Tongue (tissue), 2 donors: Measurements from ENCODE around the gene PHKA2. TPM values are rescaled to one million over a fixed set of nuclear protein-coding genes. Genes with fewer than 3 reads are reported as not detected.

Source experiments
- DNase-seq: peaks from one replicate; pipeline ENCODE4 v3.0.0-alpha.2; 2015
- total RNA-seq: library from RNA; depleted of rRNA; stranded (reverse); fragments of >200 nt; gene quantifications from one replicate; pipeline ENCODE4 v1.2.3, GENCODE V29; 2014

Gene PHKA2
- total RNA-seq, 1 donor from 2014 or later, result 23.8 TPM

GRCh38 chrX:18974993-18975392, 8.9 kb downstream of the PHKA2 start:
- DNase-seq, result no peak

GRCh38 chrX:18973527-18974192, 10.3 kb downstream of the PHKA2 start:
- DNase-seq, result peak; percentile 37

DNA sequence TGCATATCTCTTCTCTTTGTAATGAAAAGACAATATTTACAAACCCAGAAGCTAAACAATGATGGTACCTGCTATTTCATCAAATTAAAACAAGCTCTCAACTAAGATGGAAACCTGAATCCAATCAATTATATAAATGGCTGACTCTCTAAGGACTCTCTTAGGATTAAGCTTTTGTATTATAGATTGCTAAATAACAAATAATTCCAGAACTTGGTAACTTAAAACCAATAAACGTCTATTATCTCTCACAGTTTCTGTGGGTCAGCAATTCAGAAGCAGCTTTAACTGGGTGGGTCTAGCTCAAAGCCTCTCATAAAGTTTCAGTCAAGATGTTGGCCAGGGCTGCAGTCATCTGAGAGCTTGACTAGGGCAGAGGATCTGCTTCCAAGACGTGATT, 12.4 kb downstream of the PHKA2 start:
- no peak for DNase-seq

GRCh38 chrX:18970465-18970864, 13.4 kb downstream of the PHKA2 start:
- DNase-seq, result no peak

DNA sequence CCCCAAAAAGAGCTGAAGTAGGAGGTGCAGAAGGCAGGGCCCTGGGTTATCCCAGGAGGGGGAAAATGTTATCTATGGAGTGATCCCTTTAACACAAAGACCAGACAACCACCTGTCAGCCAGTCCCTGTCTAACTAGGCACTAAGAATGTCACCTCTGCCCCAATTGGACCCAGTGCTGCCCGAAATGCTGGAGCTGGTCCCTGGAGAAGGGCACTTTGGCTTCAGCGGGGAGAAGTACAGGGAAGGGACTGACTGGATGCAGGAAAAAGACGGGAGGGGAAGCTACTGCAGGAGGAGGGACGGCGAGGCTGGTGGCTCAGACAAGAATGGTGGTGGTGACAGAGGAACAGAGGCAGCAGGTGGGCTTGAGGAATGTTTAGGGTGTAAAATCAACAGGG, 17.3 kb downstream of the PHKA2 start:
- no peak for DNase-seq

DNA sequence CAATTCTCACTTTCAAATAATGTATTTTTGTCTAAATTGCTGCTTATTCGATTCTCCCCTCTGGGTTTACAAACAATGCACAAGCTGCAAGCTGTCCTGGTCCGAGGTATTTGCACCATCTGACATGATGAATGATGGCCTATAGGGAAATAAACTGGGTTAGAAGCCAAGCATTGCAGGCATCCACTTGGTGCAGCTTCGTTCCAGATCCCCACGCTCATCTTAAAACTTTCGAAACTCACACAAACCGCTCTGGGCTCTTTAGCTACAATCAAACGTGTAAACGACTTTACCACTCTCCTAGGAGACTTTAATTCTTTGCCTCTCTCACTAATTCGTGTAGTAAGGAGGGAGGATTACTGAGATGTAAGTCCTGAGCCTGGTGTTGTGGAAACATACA, 19.0 kb downstream of the PHKA2 start:
- no peak for DNase-seq

- DNase-seq, result no peak
Observed at GRCh38 chrX:18964026-18964425, 19.9 kb downstream of the PHKA2 start.

DNA sequence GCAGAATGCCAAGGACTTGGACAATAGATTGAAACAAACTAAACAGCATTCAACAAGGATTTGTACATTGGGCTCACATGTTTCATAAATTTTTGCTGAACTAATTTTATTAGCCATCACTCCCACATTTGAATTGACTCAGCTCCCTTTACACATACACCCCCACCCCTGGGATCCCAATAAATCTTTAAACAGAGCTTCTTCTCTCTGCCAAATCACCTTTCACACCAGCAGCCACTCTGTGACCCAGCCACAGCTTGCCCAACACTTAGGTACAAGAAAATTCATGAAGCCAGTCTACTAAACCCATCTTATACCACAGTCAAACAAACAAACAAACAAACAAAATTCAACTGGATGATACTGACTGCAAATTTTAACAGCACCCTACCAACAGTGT, 21.6 kb downstream of the PHKA2 start:
- DNase-seq, result no peak

DNA sequence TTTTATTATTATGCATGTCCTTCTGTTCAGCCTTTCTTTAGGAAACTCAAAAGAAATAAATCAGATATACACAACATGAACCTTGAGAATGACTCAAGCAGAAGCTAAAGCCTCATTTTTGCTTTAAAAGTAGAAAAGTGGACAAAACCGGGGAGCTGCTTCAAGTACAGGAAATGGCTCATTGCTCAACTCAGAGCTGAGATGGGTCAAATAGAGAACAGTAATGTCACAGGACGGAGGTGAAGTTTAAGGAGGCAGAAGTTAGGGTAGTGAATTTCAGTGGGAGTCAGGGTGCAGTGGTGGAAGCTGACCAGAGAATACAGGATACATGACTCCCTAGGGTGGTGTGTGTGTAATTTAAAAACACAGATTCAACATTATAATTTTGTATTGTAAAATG, 22.2 kb downstream of the PHKA2 start:
- DNase-seq, result no peak

DNA sequence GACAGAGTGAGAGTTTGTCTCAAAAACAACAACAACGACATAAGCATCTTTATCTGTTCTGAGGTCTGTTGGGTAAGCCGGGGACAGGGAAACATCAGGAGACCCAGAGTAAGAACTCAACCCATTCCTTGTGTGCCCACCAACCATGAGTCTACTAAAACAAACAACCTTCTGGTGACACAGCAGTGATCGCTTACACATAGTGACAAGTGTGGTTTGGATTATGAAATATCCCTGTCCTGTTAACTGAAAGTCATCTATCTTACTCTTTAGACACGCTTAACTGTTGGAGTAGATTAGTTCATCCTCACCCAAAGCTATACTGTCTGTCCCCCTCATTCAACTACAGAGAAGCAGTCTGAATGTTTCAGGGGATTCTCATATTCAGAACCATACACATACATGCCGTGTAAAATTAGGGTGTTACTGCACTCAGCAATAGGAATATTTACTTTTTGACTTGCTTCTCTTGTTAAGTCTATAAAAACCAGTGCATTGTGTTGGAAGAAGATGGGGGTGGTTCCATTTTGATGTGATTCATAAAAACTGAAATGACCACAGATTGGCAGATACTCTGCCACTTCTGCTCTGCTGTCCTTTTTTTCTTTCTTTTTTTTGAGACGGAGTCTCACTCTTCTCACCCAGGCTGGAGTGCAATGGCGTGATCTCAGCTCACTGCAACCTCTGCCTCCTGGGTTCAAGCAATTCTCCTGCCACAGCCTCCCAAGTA, 27.4 kb downstream of the PHKA2 start:
- no peak for DNase-seq

DNA sequence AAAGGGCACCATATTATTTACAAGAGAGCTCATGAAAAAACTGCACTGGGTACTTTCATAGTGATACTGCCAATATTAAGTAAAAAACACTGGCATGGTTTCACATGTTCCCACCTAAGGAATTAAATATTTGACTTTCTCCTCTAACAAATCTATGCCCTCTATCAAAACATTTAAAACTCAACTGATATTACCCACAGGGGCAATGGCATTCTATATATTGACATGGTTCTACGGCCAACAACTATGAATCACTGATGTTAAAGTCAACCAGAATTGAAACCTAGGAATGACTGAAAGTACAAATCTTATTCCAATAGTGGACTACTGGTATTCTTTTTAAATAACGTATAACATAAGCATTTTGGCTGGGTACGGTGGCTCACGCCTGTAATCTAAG, 28.2 kb downstream of the PHKA2 start:
- DNase-seq, result no peak

DNA sequence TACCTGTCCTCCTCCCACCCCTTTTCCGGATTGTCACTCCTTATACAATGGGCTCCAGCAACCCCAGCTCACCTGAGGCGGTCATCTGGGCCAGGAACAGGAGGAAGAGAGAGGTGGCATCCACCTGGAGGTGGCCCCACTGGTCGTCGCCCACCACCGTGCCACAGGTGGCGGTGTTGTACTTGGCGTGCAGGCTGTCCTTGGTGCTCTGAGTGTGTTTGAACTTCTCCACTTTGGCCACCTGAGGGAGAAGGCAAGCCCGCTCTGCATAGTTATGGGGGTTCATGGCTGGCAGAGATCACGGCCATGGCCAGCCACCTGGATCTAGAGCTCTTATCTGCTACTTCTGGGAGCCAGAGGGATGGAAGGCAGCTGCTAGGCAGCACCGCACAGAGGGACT, 32.9 kb downstream of the PHKA2 start:
- DNase-seq, result no peak

DNA sequence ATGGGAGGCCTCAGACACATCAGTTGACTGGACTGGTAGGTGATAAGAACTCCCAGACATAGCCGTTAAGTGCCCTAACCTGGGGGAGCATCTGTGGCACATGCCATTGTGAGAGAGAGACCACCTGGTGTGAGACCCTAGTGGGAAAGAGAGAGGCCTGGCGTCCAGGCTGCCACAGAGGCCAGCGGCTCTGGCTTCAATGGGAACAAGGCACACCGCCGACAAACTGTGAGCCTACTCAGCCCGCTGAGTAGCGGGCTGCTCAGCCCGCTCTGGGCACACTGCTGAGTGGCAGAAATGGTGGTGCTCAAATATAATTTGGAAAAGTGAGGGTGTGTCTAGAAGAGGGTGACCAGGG, 34.0 kb downstream of the PHKA2 start:
- no peak for DNase-seq

- DNase-seq, result no peak
Observed at GRCh38 chrX:18949291-18949943, 34.5 kb downstream of the PHKA2 start.

DNA sequence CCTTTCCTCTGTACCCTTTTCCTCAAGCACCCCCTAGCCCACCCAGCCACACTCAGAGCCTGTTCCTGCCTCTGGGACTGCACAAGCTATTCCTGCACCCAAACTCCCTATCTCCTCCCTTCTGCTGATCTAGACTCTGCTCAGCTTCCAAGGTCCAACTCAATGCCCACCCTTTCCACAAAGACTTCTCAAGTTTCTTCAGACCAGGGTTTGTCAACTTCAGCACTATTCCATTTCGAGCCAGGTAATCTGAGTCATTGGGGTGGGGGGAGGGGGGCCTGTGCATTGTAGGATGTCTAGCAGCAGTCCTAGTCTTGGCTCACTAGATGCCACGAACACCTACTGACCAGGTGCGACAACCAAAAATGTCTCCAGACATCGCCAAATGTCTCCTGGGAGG, 37.3 kb downstream of the PHKA2 start:
- DNase-seq, result no peak

GRCh38 chrX:18946157-18946556, 37.8 kb downstream of the PHKA2 start:
- DNase-seq, result no peak

GRCh38 chrX:18945483-18945882, 38.4 kb downstream of the PHKA2 start:
- no peak for DNase-seq

DNA sequence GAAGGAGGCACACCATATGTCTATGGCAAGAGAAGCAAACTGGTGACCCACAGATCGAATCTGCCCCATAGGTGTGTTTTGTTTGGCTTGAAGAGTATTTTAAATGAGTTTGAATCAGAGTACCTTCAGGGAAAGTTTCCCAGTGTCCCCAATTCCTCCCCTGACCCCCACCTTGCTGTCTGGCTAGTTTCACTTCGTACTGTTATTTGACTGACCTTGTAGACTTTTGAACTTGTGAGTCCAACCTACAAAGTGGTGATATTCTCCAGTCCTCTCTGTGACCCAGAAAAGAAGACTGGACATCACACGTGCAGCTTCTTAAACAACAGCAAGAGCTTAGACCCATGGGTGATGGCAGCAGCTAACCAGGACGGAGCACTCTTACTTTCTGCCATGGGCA, 39.4 kb downstream of the PHKA2 start:
- no peak for DNase-seq

- DNase-seq, result no peak
Observed at GRCh38 chrX:18941896-18942295, 42.0 kb downstream of the PHKA2 start.

DNA sequence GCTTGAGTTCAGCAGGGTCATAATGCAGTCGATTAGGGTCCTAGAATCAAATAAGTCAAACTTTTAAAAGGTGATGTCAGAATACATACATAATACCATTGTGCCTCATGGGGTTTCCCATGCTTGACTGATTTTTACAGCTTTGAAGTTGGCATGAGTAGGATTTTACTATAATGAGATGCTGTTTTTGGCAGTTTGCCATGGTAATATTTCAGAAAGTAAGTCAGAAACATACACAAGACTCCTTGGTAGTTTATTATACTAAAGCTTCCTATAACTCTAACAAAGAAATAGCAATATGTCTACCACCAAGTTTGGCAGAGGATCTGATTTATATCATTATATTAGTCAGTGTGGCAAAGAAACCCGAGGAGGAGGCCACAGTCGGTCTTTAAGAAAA, 45.2 kb downstream of the PHKA2 start:
- DNase-seq, result no peak

DNA sequence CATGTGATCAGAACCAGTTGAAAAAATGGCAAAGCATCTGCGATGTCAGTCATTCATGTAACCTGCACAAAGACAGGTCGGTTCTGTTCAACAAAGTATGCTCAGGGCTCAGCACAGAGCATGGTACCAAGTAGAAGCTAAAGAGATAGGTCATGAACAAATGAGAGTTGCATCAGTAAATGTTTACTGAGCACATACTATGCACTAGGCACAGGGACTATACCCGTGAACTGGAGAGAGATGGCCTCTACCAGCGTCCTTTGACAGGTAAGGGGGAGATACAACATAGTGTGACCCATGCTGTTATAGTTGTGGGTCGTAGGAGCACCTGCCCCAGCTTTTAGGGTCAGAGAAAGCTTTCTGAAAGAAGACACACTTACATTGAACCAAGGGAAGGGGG, 46.7 kb downstream of the PHKA2 start:
- DNase-seq, result no peak

DNA sequence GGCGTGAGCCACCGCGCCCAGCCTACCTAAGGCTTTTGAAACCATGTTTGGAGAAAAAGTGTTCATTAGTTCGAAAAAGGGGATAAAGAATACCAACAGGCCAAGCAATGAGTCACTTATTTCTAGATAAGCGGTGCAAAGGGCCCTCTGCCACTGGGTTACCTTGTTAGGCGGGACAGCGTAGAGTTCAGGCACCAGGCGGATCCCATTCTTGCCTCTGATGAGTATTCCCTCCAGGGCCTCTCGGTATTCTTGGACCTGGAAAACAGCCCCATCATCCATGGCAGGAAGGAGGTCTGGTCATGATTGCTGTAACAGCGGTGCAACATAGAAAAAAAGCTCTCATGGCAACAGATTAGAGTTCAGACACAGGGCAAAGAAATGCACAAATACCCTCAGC, 48.0 kb downstream of the PHKA2 start:
- DNase-seq, result no peak

- no peak for DNase-seq
Observed at GRCh38 chrX:18934708-18935107, 49.2 kb downstream of the PHKA2 start.

DNA sequence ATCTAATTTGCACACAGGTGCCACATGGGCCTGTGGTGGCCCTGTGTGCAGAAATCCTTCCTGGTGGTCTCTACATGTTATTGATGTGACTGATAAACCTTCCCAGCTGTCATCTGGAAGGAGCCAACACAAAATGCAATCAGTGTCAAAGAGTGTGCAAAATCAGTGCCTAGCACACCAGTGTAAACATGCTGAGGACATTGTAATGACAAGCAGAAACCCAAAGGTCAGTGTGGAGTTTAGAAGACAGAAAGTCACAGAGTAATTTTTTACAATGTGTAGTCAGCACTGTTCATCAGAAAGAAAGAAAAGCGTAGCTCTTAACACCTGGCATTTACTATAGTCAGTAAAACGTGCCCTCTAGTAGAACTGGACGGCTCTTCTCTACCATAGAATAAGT, 50.3 kb downstream of the PHKA2 start:
- DNase-seq, result no peak
